GM12874 (cell line): ENCODE measurements around the gene PSMD14.

ENCODE experiments used
- TF ChIP-seq, protein P1 (sequence below): IDR thresholded peaks from 2 replicates; pipeline ENCODE4 v1.5.1; 2011; ENCODE audit warnings: low read depth, mild to moderate bottlenecking, control low read depth, low read length, moderate library complexity; ENCODE audit not compliant: insufficient read depth

PSMD14 gene

DNA sequence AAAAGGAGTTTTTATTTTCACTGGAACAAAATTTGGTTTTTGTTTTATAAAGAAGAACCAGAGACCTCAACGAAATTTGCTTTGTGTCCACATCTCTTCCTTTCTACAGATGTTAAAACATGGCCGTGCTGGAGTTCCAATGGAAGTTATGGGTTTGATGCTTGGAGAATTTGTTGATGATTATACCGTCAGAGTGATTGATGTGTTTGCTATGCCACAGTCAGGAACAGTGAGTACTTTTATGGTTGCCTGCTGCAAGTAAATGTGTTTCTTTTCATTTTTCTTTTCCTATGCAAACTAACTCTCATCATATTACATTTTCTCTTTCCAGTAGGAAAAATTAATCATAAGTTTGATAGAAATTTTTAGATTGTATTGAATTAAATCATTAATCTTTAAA, 59.5 kb downstream of the PSMD14 start:
- TF ChIP-seq, protein P1, sequence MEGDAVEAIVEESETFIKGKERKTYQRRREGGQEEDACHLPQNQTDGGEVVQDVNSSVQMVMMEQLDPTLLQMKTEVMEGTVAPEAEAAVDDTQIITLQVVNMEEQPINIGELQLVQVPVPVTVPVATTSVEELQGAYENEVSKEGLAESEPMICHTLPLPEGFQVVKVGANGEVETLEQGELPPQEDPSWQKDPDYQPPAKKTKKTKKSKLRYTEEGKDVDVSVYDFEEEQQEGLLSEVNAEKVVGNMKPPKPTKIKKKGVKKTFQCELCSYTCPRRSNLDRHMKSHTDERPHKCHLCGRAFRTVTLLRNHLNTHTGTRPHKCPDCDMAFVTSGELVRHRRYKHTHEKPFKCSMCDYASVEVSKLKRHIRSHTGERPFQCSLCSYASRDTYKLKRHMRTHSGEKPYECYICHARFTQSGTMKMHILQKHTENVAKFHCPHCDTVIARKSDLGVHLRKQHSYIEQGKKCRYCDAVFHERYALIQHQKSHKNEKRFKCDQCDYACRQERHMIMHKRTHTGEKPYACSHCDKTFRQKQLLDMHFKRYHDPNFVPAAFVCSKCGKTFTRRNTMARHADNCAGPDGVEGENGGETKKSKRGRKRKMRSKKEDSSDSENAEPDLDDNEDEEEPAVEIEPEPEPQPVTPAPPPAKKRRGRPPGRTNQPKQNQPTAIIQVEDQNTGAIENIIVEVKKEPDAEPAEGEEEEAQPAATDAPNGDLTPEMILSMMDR, result no peak

DNA sequence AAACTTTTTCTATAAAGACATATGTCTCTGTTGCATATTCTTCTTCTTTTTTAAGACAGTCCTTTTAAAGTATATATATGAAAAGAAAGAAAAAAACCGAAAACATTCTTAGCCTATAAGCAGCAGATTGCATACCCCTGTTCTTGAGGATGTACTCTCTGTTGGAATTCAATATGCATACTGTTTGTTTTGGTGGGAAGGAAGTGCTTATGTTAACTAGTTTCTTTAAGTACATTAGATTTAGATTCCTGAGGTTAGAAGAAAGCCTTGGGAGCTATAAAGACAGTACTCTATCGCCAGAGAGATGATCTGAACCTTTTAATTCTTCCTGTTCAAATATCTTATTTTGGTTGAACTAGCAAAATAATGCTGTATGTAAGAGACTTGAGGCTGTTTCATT, 61.1 kb downstream of the PSMD14 start:
- TF ChIP-seq, protein P1, result no peak

DNA sequence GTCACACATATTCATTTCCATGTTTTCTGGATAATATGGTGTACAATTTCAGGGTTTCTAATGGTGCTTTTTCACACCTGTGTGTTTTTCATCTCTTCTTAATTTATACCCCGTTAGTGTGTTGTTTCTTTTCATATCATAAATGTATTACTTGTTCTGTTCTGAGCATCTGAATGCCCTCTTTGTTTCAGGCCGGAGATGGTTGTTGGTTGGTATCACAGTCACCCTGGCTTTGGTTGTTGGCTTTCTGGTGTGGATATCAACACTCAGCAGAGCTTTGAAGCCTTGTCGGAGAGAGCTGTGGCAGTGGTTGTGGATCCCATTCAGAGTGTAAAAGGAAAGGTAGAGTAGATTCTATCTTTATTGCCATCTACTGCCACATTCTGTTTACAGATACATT, 62.8 kb downstream of the PSMD14 start:
- TF ChIP-seq, protein P1, result no peak

DNA sequence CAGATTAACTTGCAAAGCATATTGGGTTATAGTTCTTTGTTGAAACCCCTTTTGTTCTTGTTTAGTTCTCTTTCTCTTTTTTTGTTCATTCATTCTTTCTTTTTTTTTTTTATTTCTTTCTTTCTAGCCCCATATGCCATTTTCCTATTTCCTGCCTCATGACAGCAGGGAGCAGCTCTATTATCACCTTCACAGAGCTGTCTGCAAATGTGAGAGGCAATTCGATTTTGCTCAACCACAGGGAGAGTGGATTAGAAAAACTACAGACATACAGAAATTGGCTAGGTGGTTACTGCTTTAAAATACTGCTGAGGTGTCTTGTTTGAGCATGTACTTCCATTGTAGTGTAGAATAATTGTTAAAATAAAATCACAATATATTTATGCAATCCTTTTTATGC, 63.6 kb downstream of the PSMD14 start:
- TF ChIP-seq, protein P1, result no peak

GRCh38 chr2:161373942-161374341, 65.7 kb downstream of the PSMD14 start:
- TF ChIP-seq, protein P1, result no peak

GRCh38 chr2:161374446-161374845, 66.2 kb downstream of the PSMD14 start:
- TF ChIP-seq, protein P1, result no peak

DNA sequence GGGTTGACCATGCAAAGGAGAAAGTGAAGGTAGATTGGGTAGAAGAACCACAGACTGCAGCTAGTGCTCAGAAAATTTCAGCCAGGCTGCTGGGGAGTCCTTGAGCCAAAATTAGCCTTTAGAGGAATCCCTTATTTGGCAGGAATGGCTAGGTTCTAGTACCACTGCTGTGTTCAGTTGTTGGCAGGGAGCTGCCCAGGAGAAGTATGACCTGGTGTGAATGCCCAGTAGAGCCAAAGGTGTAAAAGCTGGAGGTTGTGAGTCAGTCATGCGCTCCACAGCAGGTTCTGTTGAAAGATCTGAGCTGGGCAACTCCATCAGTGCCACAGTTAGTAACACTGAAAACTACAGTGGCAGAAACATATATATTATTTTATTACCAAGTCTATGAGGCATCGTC, 71.5 kb downstream of the PSMD14 start:
- TF ChIP-seq, protein P1, result no peak

- TF ChIP-seq, protein P1, result no peak
Observed at GRCh38 chr2:161381546-161381945, 73.3 kb downstream of the PSMD14 start.
